Testis (tissue), 2 donors: ENCODE results near the gene SYCP1.

ENCODE experiments used
- CTCF ChIP-seq, 3 experiments: fragments of 450-650 bp in 2 of 3; fragments of 200-600 bp in 1 of 3; sonication (generic) in 1 of 3; IDR thresholded peaks; one replicate each; pipeline ENCODE4 v1.5.1; 2016 to 2019; ENCODE audit warnings: antibody characterized with exemption in 3 of 3, mild to moderate bottlenecking in 2 of 3, moderate library complexity in 1 of 3
- POLR2A ChIP-seq: fragments of 450-650 bp; IDR thresholded peaks from one replicate; pipeline ENCODE4 v1.6.1; 2017; ENCODE audit warnings: antibody characterized with exemption, mild to moderate bottlenecking, moderate library complexity

DNA sequence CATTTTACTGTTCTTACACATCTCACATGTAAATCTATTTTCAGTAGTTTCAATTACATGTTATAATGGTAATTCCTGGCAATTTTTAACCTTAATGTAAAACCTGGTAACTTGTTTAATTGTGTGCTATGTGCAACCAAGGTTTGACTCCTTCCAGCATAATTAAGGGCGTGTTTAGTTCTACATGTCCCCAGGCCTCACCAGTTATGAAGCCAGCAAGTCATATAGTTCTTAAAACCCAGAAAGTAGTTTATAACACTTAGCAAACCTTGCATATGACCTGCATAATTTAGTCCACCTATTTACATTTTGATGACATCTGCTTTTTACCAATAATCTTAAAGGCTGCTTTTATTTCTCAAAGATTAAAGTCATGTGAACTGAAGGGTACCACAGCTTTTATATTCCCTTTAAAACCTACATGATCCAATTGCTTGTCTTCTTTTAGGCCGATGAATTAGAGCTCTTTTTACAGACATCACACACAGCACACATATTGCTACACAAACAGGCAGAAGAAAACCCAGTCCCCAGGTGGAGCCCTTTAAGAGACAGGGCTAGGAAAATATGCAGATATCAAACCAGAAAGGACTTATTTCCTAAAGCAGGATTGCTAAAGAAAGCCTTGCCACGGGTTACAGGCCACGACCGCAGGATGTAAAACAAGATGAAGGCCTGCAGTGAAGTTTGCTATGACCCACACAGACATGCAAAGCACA, 23.2 kb upstream of the SYCP1 start:
- no peak for TF ChIP-seq CTCF (IDR thresholded peaks at IDR 0.05)
- TF ChIP-seq POLR2A: no peak
